Activated CD4-positive, alpha-beta T cell treated with anti-CD3 and anti-CD28 coated beads for 4 hours (primary cell): ENCODE results near the gene WNT3A.
"Not testable (repeated sequence)": the region's sequence is repeated elsewhere in the genome, so short reads cannot be mapped to it uniquely, and the experiment has no call there.

Source experiments
- DNase-seq, 2 donors: peaks; one replicate each; pipeline ENCODE4 v3.0.0-alpha.2; 2020

WNT3A gene

DNA sequence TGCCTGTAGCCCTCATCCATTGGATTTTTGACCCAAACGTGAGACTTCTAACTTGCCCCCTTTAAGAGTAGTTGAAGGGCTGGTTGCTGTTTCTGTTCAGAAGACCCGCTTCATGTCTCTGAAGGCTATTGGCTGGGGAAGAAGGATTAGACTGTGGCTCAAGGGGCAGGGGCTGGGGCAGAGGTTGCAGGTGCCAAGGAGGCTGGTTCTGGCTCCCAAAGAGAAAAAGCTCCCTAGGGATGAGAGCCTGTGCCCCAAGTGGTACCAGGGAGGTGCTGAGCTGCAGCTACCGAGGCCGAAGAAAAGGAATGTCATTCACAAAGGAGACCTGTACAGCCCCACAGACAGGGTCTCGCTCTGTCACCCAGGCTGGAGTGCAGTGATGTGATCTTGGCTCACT, 5.8 kb downstream of the WNT3A start:
- DNase-seq: no peak

DNA sequence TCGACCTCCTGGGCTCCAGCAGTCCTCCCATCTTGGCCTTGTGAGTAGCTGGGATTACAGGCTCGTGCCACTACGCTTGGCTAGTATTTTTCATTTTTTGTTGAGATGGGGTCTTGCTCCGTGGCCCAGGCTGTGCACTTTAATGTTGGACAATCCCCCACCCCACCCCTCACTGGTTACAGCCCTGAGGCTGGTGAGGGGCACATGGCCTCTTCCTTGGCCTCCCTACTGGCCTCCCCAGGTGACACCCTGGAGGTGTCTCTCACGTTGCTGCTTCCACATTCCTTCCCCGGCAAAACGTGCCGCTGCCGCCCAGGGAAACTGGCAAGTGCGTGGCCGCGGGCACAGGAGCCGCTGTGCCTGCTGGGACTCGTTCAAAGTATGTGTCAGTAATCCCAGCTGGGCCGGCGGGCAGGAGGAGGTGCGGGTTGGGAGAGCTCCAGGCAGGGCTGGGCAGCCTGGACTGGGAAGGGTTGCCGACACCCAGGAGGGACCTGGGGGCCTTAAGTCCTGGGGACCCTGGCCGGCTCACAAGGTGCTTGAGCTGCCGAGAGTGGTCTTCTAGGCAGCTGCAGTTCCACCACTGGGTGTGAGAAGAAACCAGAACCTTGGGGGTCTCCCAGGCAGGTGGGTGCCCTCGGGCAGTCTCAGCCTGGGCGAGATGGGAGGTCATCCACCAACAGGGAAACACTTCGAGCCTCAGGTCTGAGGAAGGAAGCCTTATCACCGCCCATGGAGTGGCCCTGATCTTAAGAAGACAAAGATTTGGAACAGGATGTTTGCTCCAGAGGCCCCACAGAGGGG, 6.5 kb downstream of the WNT3A start:
- no peak for DNase-seq

DNA sequence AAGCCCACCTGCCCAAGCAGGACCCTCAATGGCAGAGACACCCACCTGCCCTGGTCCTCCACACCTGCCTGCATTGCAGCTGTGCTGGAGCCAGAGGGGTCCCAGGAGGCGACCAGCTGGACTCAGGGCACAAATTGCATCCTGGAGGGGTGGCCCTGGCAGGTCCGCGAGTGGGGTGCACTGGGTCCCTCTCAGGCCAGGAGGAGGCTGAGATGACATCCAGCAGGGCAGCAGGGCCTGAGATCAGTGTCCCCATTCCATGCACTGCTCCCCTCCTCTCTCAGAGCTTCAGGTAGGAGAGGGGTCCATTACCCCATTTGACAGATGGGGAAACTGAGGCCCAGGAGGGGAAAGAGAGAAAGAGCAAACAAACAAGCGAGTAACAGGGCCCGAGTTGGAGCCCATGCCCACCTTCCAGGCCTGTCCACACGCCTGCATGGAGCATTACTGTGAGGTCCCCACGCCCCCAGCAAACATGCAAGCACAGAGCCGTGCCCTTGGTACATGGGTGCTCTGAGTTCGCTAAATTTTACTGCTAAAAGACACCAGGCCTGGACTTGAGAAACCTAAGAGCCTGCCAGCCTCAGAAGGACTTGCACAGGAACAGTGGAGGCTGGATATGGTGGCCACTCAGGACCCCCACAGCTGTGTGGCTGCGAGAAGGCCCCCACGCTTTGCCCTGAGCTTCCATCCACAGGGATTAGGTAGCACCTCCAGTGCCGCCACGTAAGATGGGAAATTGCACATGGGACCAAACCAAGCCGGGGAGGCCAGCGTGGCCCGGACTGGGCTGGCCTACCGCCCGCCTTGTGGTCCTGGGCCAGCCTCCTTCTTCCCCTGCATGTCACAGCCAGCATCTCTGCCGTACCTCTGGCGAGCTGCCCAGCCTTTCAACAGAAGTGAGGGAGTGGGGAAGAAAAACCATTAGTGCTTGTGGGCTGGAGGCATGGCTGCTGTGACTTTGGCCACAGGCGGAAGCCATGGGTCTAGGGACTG, 7.4 kb downstream of the WNT3A start:
- no peak for DNase-seq

DNA sequence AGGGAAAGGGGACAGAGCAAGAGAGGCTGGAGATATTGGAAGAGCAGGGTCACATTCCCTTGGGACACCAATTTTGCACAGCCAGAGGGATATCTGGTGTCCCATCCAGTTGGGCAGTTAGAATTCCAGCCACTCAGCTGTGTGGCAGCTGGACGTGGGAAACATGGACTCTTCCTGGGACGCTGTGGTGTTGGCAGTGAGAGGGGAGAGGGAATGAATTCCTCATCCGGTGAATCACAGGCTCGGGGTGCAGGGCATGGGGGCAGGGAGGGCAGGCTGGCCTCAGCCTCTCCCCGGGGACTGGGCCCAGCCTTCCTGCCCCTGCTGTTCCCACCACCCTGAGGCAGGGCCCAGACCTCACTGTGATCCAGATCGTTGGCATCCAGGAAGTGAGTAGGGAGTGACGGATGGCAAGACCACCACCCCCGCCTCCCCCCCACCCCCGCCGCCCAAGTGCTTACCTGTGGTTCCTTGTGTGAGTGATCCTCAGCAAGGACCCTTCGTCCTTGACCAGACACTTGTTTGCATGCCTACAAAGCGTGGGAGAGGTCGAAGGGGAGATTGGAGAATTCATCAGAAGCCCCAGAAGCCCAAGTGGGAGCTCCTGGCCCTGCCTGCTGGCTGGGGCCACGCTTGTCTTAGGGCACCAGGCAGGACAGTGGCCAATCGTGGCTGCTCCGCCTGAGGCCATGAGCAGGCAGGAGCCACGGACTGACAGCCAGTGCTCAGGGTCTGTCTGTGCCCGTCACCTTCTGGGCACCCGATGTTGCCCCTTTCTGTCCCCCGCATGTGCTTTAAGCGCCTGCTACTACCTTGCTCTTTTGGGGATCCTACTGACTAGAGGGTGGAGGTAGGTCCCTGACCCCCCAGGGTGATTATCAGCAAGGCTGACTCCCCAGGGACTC, 8.7 kb downstream of the WNT3A start:
- DNase-seq: no peak

DNA sequence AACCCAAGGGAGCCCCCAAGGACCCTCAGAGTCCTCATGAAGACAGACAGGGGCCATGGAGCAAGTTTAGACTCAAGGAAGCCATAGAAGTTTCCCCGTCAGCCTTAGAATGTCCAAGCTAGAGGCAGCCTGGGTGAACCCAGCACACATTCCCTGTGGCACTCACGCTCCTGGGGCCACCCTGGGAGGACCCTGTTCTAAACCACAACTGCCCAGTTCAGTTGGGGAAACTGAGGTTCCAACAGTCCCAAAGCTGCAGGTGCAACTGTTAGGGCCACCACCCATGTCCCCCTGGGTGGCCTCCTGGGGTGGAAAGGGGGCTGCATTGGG, 9.3 kb downstream of the WNT3A start:
- no peak for DNase-seq

DNA sequence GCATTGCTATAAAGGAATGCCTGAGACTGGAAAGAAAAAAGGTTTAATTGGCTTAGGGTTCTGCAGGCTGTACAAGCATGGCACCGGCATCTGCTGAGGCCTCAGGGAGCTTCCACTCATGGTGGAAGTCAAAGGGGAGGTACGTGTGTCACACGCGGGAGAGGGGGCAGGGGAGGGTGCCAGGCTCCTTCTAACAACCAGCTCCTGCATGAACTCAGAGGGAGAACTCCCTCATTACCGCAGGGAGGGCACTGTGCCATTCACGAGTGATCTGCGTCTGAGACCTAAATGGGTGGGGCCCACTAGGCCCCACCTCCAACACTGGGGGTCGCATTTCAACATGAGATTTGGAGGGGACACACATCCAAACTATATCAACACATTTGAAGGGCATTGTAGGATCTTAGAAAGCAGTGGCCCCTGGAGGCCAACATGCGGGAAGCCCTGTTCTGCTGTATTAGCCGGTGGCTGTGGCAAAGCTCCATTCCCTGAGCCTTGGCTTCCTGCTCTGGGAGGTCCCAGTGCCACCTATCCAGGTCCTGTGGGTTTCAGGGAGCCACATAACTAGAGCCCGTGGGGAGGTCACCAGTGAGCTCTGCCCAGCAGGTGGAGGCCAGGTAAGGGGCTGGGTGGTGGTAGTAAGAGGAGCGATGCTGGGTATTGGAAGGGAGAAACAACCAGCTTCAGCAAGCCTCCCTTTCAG, 10.0 kb downstream of the WNT3A start:
- DNase-seq: no peak

DNA sequence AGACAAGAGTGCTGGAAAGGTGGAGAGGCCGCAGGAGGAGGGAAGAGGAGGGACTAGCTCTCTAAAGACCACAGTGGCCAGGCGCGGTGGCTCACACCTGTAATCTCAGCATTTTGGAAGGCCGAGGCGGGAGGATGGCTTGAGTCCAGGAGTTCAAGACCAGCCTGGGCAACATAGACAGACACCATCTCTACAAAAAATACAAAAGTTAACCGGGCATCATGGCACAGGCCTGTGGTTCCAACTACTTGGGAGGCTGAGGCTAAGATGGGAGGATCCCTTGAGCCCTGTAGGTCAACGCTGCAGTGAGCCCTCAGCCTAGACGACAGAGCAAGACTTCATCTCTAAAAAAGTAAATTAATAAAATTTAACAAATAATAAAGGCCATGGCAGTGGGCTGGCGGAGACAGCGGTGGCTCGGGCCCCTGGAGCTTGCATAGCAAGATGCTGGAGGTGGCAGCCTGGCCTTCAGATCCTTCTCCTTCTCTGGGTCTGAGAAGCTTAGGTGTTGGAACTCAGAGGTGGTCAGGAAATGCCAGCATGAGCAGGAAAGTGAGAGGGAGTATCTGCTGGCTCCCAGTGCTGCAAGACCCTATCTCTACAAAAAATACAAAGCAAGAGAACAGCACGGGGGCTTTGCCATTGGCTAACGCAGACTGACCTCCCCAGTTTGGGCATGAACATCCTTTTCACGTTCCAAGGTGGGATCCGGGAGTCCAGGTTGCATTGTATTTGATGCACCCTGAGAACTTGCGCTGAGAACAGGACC, 10.7 kb downstream of the WNT3A start:
- no peak for DNase-seq

DNA sequence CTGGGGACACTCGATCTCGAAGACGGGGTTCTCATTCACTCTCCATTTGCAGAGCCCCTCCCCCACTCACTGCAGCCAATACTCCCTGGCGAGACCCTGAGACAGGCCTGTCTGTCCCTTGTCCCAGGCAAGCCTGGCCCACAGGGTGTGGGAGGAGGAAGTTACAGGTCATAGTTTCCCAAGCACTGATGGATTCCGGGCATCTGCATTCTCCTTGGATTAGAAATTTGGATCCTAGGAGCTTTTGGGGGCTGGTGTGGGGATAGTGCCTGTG, 11.3 kb downstream of the WNT3A start:
- no peak for DNase-seq

DNA sequence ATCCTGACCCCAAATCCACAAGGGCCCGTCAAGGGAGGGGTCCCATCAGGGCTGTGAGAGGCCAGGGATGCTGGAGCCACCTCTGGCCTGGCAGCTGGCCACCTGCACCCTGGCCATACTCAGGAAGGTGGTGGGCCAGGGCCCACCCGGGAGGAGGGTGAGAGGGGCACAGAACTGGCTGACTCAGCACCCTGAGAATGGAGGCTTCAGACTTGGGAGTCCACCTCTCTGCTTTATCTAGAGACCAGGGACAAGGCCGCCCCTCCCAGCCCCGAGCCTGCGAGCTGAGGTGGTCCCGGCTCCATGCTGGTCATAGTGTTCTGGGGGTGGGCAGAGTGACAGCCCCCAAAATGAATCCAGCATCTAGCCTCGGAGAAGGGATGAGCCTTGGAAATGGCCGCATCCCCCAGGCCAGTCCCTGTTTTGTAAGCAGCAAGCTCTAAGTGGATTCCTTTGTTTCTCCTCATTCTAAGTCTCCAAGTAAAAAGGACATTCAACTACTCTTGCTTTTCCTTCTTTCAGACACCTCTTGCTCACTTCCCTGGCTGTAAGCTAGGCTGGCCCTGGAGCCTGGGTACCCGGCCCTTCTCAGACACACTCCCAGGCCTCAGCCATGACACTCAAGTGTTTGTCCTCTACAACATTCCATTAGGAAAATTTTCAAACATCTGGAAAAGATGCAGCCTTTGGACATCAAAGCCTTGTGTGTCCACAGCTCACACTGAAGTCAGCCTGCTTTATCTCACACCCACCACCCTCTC, 12.3 kb downstream of the WNT3A start:
- DNase-seq: no peak

DNA sequence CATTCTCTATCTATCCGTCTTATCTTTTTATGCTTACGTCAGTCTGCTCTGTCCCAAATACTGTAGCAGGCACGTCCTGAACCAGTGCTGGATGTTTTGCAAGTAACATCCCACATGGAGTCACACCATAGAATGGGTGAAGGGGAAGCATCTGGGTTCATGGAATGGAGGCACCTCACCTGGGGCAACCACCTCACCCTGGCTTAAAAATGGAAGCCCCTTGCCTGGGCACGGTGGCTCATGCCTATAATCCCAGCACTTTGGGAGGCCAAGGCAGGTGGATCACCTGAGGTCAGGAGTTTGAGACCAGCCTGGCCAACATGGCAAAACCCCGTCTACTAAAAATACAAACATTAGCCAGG, 12.9 kb downstream of the WNT3A start:
- not testable (repeated sequence) for DNase-seq

DNA sequence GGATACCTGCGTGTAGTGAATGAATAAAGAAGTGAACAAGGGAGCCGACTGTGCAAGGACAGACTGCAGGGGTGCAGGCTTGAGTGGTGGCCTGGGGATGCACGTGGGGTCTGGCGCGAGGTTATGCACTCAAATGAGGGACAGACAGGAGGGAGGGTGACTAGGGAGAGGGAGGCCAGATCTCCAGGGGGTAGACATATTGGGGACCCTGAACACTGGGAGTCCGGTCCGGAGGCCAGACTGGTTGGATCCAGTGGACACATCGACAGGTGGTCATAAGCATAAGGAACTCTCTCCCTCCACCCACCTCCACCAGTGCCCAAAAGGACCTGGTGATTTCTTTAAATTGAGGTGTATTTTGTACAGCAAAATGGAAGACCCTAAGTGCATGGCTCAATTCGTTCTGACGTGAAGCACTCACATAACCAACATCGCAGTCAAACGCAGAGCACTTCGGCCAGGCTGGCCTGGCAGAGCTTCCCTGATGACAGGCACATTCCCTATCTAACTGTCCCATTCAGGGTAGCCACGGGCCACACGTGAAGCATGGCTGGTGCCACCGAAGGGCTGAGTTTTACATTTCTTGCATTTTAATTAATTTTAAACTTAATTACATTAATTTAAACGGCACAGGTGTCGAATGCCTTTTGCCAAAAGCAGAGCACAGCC, 14.0 kb downstream of the WNT3A start:
- no peak for DNase-seq

DNA sequence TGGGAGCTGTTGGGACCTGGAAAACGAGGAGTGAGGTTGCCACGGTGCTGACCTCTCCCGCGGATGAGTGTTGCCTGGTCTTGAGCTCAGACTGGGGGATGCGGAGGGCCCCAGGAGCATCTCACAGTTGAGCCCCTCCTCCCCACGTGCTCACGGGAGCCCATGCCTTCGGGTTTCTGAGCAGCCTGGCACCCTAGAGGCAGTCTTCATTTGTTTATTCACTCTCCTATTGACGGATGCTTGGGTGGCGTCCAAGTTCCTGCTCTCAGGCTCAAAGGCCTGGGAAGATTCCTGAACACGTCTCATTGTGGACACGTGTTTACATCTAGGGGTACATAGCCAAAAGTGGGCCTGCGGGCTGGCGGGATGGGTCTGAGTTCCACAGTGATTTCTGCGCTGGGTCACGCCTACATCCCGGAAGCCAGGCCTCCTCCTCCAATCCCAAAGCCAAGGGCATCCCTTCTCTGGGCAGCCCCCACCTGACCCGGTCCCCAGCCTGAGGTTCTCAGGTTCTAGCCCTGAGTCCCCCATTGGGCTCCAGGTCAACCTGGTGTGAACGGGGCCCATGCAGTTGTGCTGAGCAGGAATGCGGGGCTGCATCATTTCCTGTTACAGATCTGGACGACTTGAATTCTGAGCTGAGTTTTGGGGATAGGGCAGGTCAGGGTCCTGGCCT, 14.7 kb downstream of the WNT3A start:
- no peak for DNase-seq

DNA sequence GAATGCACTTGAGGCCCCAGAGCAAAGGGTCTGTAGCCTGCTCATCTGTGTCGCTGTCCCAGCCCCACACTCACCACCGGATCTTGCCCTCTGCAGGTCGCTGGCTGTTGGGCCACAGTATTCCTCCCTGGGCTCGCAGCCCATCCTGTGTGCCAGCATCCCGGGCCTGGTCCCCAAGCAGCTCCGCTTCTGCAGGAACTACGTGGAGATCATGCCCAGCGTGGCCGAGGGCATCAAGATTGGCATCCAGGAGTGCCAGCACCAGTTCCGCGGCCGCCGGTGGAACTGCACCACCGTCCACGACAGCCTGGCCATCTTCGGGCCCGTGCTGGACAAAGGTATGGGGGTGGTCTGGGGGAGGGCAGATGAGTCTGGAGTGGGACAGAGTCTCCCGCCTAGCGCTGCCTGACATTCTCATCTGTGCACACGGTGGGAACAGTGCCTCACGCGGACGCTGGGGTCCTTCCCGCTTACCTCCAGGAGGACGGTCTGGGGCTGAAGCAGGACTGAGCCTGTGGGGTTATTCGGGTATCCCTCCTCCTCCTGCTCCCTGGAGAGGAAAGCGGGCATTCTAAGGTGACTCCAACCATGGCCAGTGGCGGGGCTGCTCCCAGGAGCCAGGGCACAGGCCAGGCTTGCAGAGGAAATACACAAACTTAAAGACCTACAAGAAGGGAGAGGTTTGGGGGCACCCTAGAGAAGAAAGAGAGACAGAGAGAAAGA, 15.9 kb downstream of the WNT3A start:
- DNase-seq: no peak

DNA sequence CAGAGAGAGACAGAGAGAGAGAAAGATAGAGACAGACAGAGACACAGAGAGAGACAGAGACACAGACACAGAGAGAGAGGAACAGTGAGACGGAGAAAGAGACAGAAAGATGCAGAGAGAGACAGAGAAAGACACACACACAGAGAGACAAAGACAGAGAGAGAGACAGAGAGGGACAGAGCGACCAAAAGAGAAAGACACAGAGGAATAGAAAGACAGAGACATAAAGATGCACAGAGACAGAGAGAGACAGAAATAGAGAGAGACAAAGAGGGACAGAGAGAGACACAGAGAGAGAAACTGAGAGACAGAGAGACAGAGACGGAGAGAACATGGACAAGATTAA, 16.5 kb downstream of the WNT3A start:
- no peak for DNase-seq

DNA sequence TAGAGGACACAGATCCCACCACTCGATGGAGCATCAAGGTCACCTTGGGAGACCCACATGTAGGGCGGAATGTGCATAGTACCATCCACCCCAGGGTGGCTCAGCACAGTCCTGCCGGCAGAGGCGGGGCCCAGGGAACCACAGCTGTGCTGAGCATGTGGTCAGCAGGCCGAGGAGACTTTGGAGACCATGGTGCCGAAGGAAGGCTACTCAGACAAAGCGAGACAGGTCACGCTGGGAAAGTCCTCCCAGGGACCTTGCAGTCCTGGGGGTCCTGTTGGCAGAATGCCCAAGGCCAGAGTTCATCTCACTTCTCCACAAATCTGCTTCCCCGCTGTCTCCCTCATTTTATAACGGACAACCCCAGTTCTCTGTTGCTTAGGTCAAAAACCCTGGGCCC, 22.5 kb downstream of the WNT3A start:
- DNase-seq: no peak

DNA sequence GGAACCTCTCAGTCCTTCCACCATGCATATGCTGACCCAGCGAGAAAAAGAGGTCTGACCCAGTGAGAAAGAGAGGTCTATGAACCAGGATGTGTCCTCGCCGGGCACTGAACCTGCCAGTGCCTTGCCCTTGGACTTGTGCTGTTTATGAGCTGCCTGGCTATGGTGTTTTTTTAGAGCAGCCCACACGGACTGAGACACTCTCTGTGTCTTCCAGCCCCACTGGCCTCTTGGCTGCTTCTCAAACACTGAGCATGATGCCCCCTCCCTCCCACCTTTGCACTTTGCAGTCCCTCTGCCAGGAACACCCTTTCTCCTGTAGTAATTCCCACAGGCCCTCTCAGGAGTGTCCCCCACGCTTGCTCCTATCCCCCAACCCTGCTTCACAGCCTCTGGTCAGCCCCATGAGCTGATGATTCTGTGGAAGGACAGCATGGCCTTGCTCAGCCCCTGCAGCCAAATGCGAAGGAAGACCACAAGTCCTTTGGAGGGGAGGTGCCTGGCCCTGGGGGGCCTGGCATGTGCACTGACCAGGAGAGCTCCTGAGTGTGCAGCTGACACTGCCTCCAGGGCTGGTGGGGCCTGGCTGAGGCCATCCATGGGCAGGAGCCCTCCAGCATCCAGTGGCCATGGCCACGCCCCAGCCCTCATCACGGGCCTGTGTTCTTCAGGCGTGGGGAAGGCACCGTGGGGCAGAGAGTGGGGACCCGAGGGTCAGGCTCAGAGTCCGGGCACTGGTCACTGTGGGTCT, 23.8 kb downstream of the WNT3A start:
- DNase-seq: no peak

DNA sequence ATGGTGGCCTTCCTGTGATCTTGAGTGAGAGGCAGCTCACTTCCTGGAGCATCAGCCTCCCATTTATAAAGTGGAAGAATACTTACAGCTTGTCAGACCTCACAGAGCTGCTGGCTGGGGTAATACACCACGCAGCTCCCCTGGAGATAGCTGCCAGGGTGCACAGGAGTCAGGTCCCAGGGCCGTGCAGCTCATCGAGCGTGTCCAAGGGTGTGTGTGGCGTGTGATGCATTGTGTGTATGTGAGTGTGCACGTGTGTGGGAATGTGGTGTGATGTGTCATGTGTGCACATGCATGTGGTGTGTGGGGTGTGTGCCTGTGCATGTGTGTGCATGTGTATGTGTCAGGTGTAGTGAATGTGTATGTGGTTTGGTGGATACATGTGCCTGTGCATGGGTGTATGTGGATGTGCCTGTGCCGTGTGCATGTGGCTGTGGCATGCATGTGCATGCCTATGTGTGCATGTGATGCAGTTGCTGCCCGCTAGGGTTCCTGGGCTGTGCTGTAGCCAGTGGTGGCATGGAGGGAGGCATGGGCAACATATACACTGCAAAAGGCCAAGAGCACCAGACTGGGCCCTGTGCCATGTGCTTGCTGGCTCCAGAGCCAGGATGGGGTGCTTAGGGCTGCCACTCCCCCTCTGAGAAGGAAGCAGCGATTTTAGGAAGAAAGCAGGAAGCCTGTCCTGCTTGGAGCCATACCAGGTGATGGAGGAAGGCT, 24.6 kb downstream of the WNT3A start:
- DNase-seq: no peak

DNA sequence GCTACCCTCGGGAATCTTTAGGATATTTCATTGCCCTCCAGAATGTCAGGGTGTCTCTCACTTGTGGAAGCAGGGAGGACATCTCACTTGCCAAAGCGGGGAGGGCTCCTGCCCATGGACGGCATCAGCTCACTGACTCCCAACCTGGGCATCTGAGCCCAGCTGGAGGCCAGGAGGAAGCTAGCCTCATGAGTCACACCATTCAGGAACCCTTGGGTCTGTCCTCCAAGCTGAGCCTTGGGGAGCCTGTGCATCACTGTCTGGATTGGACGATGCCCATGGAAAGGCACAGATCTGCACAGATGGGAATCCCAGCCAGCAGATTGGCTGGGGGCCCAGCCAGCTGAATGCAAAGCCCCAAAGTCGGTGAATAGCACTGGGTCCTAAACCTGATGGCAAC, 25.2 kb downstream of the WNT3A start:
- DNase-seq: no peak
